ENCODE data around the gene BPTF.
"Not testable (repeated sequence)": the region's sequence is repeated elsewhere in the genome, so short reads cannot be mapped to it uniquely, and the experiment has no call there.

The BPTF gene

GRCh38 chr17:68019336-68019674, 194.0 kb downstream of the BPTF start:
- no peak overlapping the region for H3K27ac ChIP-seq (ENCODE audit: low read length)
- H3K4me3 ChIP-seq (ENCODE audit: low read depth in 1 of 2, low read length in 2 of 2) = no peak overlapping the region
- H3K27me3 ChIP-seq (ENCODE audit: low read depth, low read length) = no peaks in the 10 kb centered on the region
- H3K9me3 ChIP-seq (ENCODE audit: control insufficient read depth in 1 of 2, low read length in 2 of 2) = no peaks in the 10 kb centered on the region
- no peaks in the 10 kb centered on the region for H3K36me3 ChIP-seq (ENCODE audit: control insufficient read depth in 1 of 2, insufficient read depth in 2 of 2, low read length in 2 of 2)
- H3K4me1 ChIP-seq (ENCODE audit: control insufficient read depth in 1 of 2, insufficient read depth in 2 of 2, low read length in 2 of 2) = no peaks in the 10 kb centered on the region

DNA sequence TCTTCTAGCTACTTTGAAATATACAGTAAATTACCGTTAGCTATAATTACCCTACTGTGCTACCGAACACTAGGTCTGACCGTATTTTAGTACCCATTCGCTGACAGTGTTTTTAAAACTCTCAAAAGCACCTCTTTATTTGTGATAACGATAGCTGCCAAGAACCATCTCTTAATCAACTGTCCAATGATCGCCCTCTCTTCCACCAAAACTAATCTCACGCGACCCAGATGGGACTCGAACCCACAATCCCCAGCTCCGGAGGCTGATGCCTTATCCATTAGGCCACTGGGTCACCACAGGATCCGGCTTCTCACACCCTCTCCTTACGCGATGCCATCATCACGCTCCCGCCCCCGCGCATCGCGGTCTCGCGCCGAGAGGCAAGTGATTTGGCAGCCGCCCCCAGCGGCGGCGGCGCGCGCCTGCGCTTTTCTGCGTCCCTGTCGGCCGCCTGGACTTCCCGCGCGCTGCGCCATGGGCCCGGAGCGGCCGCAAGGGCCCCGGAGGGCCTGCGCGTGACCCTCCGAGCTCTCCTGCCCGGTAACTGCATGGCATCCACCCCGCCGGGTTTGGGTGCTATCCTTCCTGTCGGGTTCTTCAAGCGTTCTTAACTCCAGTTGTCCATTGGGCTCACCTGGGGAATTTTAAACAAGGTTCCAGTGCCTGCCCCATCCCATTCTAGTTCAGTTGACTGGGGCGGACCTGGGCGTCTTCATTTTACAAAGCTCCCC, 194.5 kb downstream of the BPTF start:
- Histone ChIP-seq H3K4me1 (ENCODE audit: control insufficient read depth in 1 of 2, insufficient read depth in 2 of 2, low read length in 2 of 2) (no peaks in the 10 kb centered on the region), H3K36me3 (ENCODE audit: control insufficient read depth in 1 of 2, insufficient read depth in 2 of 2, low read length in 2 of 2) (no peaks in the 10 kb centered on the region), H3K27ac (ENCODE audit: low read length) (peak overlapping the region; percentile 77), H3K4me3 (ENCODE audit: low read depth in 1 of 2, low read length in 2 of 2) (peak overlapping the region; percentile 71 to 75), H3K27me3 (ENCODE audit: low read depth, low read length) (no peaks in the 10 kb centered on the region), H3K9me3 (ENCODE audit: control insufficient read depth in 1 of 2, low read length in 2 of 2) (no peaks in the 10 kb centered on the region)

DNA sequence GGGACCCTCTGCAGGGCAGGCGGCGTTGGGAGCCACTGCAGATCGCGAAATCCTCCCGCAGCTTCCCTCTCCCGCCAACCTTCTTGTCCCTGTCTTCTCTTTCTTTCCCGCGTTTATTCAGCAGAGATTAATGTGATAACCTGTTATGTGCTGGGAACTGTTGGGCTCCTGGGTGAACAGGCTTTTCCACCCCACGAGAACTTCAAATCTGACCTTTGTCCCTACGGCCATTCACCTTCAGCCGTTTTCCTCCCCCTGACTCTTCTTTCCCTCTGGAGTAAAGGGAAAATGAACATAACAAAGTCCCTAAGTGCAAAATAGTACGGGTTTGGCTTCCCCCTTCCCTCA, 195.1 kb downstream of the BPTF start:
- H3K27me3 ChIP-seq (ENCODE audit: low read depth, low read length) = no peaks in the 10 kb centered on the region
- no peaks in the 10 kb centered on the region for H3K9me3 ChIP-seq (ENCODE audit: control insufficient read depth in 1 of 2, low read length in 2 of 2)

GRCh38 chr17:68020791-68021190, 195.5 kb downstream of the BPTF start:
- not testable (repeated sequence) for H3K36me3 ChIP-seq (ENCODE audit: control insufficient read depth in 1 of 2, insufficient read depth in 2 of 2, low read length in 2 of 2); H3K9me3 ChIP-seq (ENCODE audit: control insufficient read depth in 1 of 2, low read length in 2 of 2); H3K27me3 ChIP-seq (ENCODE audit: low read depth, low read length); H3K4me1 ChIP-seq (ENCODE audit: control insufficient read depth in 1 of 2, insufficient read depth in 2 of 2, low read length in 2 of 2)
- peak overlapping the region; percentile 77 for H3K27ac ChIP-seq (ENCODE audit: low read length)
- peak overlapping the region; percentile 71 to 75 for H3K4me3 ChIP-seq (ENCODE audit: low read depth in 1 of 2, low read length in 2 of 2)

More for the DNA sequence above, 195.1 kb downstream of the BPTF start:
- no peaks in the 10 kb centered on the region for H3K4me1 ChIP-seq (ENCODE audit: control insufficient read depth in 1 of 2, insufficient read depth in 2 of 2, low read length in 2 of 2)
- H3K36me3 ChIP-seq (ENCODE audit: control insufficient read depth in 1 of 2, insufficient read depth in 2 of 2, low read length in 2 of 2) = no peaks in the 10 kb centered on the region
- H3K4me3 ChIP-seq (ENCODE audit: low read depth in 1 of 2, low read length in 2 of 2) = peak overlapping the region; percentile 71 to 75
- peak overlapping the region; percentile 77 for H3K27ac ChIP-seq (ENCODE audit: low read length)

- Histone ChIP-seq H3K27me3 (ENCODE audit: low read depth, low read length) (no peaks in the 10 kb centered on the region), H3K9me3 (ENCODE audit: control insufficient read depth in 1 of 2, low read length in 2 of 2) (no peaks in the 10 kb centered on the region), H3K4me3 (ENCODE audit: low read depth in 1 of 2, low read length in 2 of 2) (no peak overlapping the region), H3K27ac (ENCODE audit: low read length) (no peak overlapping the region), H3K36me3 (ENCODE audit: control insufficient read depth in 1 of 2, insufficient read depth in 2 of 2, low read length in 2 of 2) (no peaks in the 10 kb centered on the region), H3K4me1 (ENCODE audit: control insufficient read depth in 1 of 2, insufficient read depth in 2 of 2, low read length in 2 of 2) (no peaks in the 10 kb centered on the region)
Measured at GRCh38 chr17:68021963-68022362, 196.7 kb downstream of the BPTF start.

DNA sequence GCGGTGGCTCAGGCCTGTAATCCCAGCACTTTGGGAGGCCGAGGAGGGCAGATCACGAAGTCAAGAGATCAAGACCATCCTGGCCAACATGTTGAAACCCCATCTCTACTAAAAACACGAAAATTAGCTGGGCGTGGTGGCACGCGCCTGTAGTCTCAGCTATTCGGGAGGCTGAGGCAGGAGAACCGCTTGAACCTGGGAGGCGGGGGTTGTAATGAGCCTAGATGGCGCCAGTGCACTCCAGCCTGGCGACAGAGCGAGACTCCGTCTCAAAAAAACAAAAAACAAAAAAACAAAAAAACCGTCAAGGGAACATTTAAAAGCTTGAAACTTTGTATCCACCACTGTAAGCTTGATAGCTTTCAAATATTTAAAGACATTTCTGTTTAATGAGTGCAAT, 197.2 kb downstream of the BPTF start:
- not testable (repeated sequence) for H3K36me3 ChIP-seq (ENCODE audit: control insufficient read depth in 1 of 2, insufficient read depth in 2 of 2, low read length in 2 of 2); H3K27me3 ChIP-seq (ENCODE audit: low read depth, low read length); H3K27ac ChIP-seq (ENCODE audit: low read length); H3K4me1 ChIP-seq (ENCODE audit: control insufficient read depth in 1 of 2, insufficient read depth in 2 of 2, low read length in 2 of 2); H3K9me3 ChIP-seq (ENCODE audit: control insufficient read depth in 1 of 2, low read length in 2 of 2); H3K4me3 ChIP-seq (ENCODE audit: low read depth in 1 of 2, low read length in 2 of 2)

GRCh38 chr17:68029512-68030215, 204.4 kb downstream of the BPTF start:
- H3K36me3 ChIP-seq (ENCODE audit: control insufficient read depth in 1 of 2, insufficient read depth in 2 of 2, low read length in 2 of 2) = no peaks in the 10 kb centered on the region
- no peaks in the 10 kb centered on the region for H3K9me3 ChIP-seq (ENCODE audit: control insufficient read depth in 1 of 2, low read length in 2 of 2)
- no peaks in the 10 kb centered on the region for H3K27me3 ChIP-seq (ENCODE audit: low read depth, low read length)
- no peak overlapping the region for H3K27ac ChIP-seq (ENCODE audit: low read length)
- no peak overlapping the region for H3K4me3 ChIP-seq (ENCODE audit: low read depth in 1 of 2, low read length in 2 of 2)
- H3K4me1 ChIP-seq (ENCODE audit: control insufficient read depth in 1 of 2, insufficient read depth in 2 of 2, low read length in 2 of 2) = no peaks in the 10 kb centered on the region
